ENCODE data around the gene F8A2.
A peak's percentile ranks its signal among the peaks of the same experiment; 100 is the strongest.
"Not testable (repeated sequence)": the region's sequence is repeated elsewhere in the genome, so short reads cannot be mapped to it uniquely, and the experiment has no call there.

The F8A2 gene

DNA sequence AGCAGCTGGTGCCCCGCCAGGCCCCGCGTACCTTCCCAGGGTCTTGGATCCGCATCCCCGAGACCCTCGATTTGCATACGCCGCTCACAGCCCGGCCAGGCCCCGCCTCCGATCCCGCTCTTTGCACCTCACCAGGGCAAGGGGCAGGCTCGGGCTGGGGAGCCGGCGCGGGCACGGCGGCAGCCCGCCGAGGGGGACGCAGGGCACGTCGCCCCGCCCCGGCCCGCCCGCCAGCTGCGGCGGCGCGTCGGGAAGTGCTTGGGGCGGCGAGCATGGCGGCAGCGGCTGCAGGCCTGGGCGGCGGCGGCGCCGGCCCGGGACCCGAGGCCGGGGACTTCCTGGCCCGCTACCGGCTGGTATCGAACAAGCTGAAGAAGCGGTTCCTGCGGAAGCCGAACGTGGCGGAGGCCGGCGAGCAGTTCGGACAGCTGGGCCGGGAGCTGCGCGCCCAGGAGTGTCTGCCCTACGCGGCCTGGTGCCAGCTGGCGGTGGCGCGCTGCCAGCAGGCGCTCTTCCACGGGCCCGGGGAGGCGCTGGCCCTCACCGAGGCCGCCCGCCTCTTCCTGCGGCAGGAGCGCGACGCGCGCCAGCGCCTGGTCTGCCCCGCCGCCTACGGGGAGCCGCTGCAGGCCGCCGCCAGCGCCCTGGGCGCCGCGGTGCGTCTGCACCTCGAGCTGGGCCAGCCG, at the start of gene F8A2:
Gene F8A2 (plus strand): TSS at position 253 of the 686 bp plus-strand sequence. CDS start 20 bp downstream, at position 273.
- H3K4me1 Mint-ChIP-seq (ENCODE audit: low read depth); H3K4me3 Mint-ChIP-seq; H3K27me3 Mint-ChIP-seq; intact Hi-C loops (cut with micrococcal nuclease); H3K27ac Mint-ChIP-seq; H3K9me3 Mint-ChIP-seq; H3K36me3 Mint-ChIP-seq (ENCODE audit: low read depth): not testable (repeated sequence)

- Mint-ChIP-seq H3K9me3 (no peaks in the 10 kb centered on the region), H3K27me3 (no peaks in the 10 kb centered on the region), H3K36me3 (ENCODE audit: low read depth) (peaks cover 27% of the 10 kb centered on the region), H3K27ac (peak overlapping the region; percentile 86), H3K4me1 (ENCODE audit: low read depth) (peaks cover 17% of the 10 kb centered on the region), H3K4me3 (peak overlapping the region; percentile 77)
- intact Hi-C loops (cut with micrococcal nuclease), result no loop called here
Observed at GRCh38 chrX:155333544-155334100, 48.3 kb upstream of the F8A2 start.

- Mint-ChIP-seq H3K4me3 (peak within 1 kb of the TSS; percentile 77), H3K27ac (peak within 1 kb of the TSS; percentile 86), H3K4me1 (ENCODE audit: low read depth) (peaks cover 14% of the 10 kb centered on the region), H3K27me3 (no peaks in the 10 kb centered on the region), H3K9me3 (no peaks in the 10 kb centered on the region), H3K36me3 (ENCODE audit: low read depth) (peaks cover 16% of the 10 kb centered on the region)
- intact Hi-C loops (cut with micrococcal nuclease), result no loop called here
Observed at GRCh38 chrX:155334486-155335336, 47.2 kb upstream of the F8A2 start, which contains the start of gene CLIC2. CLIC2 (minus strand) TSS chrX:155334614; CDS start chrX:155334427, 187 bp downstream.

DNA sequence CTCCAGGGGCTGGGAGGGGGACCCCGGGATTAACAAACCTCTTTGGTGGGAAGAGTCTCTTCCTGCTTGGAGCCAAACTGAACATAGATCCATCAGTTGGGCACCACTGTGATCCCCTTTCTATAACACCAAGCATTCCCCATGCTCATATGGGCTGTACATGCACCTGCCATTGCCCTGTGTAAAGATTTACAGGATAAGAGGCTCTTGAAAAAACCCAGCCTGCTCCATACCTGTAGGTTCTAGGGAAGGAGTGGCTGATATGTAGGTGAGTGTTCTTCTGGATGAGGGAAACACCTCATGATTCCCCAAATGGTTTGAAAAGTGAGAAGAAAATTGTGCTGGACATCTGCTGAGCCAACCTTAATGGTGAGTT, 46.6 kb upstream of the F8A2 start:
- intact Hi-C loops (cut with micrococcal nuclease); H3K4me3 Mint-ChIP-seq; H3K27me3 Mint-ChIP-seq; H3K9me3 Mint-ChIP-seq; H3K4me1 Mint-ChIP-seq (ENCODE audit: low read depth): not testable (repeated sequence)
- peaks cover 10% of the 10 kb centered on the region for H3K36me3 Mint-ChIP-seq (ENCODE audit: low read depth)
- peak overlapping the region; percentile 86 for H3K27ac Mint-ChIP-seq

DNA sequence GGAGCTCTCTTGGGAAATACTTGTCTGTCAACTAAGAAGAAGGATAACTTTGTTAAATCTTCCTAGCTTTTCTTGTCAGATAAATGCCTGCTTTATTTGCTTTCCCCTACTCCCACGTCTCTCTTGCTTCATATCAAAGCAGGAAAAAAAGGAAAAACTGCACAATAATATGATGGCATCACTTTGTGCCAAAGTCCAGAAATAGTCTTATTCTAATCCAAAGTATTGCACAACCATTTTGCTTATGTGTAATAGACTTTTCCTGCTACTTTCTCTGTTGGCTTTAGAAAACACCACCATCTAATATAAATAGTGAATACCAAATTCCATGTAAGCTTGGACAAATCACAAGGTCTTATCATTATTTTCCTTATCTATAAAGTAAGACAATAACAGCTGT, 36.2 kb upstream of the F8A2 start:
- intact Hi-C loops (cut with micrococcal nuclease); H3K27me3 Mint-ChIP-seq; H3K4me1 Mint-ChIP-seq (ENCODE audit: low read depth); H3K27ac Mint-ChIP-seq; H3K9me3 Mint-ChIP-seq; H3K4me3 Mint-ChIP-seq; H3K36me3 Mint-ChIP-seq (ENCODE audit: low read depth): not testable (repeated sequence)

DNA sequence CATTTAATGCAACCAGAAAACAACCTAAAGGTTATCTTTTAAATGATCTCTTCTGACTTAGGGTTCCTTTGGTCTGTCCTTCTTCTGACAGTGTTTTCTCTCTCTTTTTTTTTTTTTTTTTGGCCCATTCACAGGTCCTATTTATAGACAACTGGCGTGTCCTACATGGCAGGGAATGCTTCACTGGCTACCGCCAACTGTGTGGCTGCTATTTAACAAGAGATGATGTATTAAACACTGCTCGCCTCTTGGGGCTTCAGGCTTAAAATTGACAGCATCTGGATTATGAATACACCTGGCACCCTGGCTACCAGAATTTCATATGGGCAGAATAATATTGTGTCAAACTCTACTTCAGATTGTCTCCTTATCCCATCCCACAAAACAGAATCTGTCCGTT, 32.4 kb upstream of the F8A2 start:
- not testable (repeated sequence) for H3K36me3 Mint-ChIP-seq (ENCODE audit: low read depth)

GRCh38 chrX:155363712-155364111, 18.2 kb upstream of the F8A2 start:
- H3K27ac Mint-ChIP-seq; H3K9me3 Mint-ChIP-seq; H3K27me3 Mint-ChIP-seq; intact Hi-C loops (cut with micrococcal nuclease); H3K36me3 Mint-ChIP-seq (ENCODE audit: low read depth); H3K4me3 Mint-ChIP-seq; H3K4me1 Mint-ChIP-seq (ENCODE audit: low read depth): not testable (repeated sequence)

More for the DNA sequence above, 32.4 kb upstream of the F8A2 start:
- intact Hi-C loops (cut with micrococcal nuclease); H3K27me3 Mint-ChIP-seq; H3K4me3 Mint-ChIP-seq; H3K9me3 Mint-ChIP-seq; H3K4me1 Mint-ChIP-seq (ENCODE audit: low read depth); H3K27ac Mint-ChIP-seq: not testable (repeated sequence)

GRCh38 chrX:155373777-155374458, 8.0 kb upstream of the F8A2 start:
- H3K4me3 Mint-ChIP-seq; H3K4me1 Mint-ChIP-seq (ENCODE audit: low read depth); intact Hi-C loops (cut with micrococcal nuclease); H3K36me3 Mint-ChIP-seq (ENCODE audit: low read depth); H3K9me3 Mint-ChIP-seq; H3K27me3 Mint-ChIP-seq; H3K27ac Mint-ChIP-seq: not testable (repeated sequence)

- intact Hi-C loops (cut with micrococcal nuclease); H3K4me1 Mint-ChIP-seq (ENCODE audit: low read depth); H3K9me3 Mint-ChIP-seq; H3K27ac Mint-ChIP-seq; H3K27me3 Mint-ChIP-seq; H3K4me3 Mint-ChIP-seq; H3K36me3 Mint-ChIP-seq (ENCODE audit: low read depth): not testable (repeated sequence)
Observed at GRCh38 chrX:155379802-155380201, 2.1 kb upstream of the F8A2 start.

DNA sequence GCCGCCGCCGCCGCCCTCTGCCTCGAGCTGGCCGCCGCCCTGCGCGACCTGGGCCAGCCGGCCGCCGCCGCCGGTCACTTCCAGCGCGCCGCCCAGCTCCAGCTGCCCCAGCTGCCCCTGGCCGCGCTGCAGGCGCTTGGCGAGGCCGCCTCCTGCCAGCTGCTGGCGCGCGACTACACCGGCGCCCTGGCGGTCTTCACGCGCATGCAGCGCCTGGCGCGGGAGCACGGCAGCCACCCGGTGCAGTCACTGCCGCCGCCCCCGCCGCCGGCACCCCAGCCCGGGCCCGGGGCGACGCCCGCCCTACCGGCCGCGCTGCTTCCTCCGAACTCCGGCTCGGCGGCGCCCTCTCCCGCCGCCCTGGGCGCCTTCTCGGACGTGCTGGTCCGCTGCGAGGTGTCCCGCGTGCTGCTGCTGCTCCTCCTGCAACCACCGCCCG, 653 bp downstream of the F8A2 start:
- H3K4me1 Mint-ChIP-seq (ENCODE audit: low read depth); intact Hi-C loops (cut with micrococcal nuclease); H3K4me3 Mint-ChIP-seq; H3K9me3 Mint-ChIP-seq; H3K27ac Mint-ChIP-seq; H3K27me3 Mint-ChIP-seq; H3K36me3 Mint-ChIP-seq (ENCODE audit: low read depth): not testable (repeated sequence)

DNA sequence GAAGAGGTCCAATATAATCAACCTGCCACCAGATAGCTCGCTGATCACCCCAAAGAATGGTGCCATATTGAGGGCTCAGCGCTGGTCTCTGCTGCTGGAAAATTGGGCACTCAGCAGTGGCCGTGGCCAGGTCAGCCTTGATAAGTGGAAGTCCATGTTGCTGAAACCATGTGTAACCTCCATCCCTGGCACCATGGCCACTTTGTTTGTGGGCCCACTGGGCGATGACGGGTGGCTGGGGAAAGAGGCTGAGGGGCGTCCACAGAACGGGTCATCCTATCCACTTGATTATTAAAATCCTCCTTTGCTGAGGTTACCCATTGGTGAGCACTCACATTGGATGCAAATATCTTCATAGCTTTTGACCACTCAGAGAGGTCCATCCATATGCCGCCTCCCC, 7.7 kb downstream of the F8A2 start:
- H3K27ac Mint-ChIP-seq, result no peak overlapping the region
- H3K4me1 Mint-ChIP-seq (ENCODE audit: low read depth), result peaks cover 8% of the 10 kb centered on the region
- intact Hi-C loops (cut with micrococcal nuclease), result no loop called here
- H3K27me3 Mint-ChIP-seq, result no peaks in the 10 kb centered on the region
- H3K4me3 Mint-ChIP-seq, result no peak overlapping the region
- peaks cover 41% of the 10 kb centered on the region for H3K36me3 Mint-ChIP-seq (ENCODE audit: low read depth)
- H3K9me3 Mint-ChIP-seq, result peaks cover 31% of the 10 kb centered on the region

- H3K4me3 Mint-ChIP-seq; H3K4me1 Mint-ChIP-seq (ENCODE audit: low read depth); H3K27me3 Mint-ChIP-seq; H3K27ac Mint-ChIP-seq; intact Hi-C loops (cut with micrococcal nuclease): not testable (repeated sequence)
- Mint-ChIP-seq H3K36me3 (ENCODE audit: low read depth) (peaks cover 20% of the 10 kb centered on the region), H3K9me3 (peaks cover 33% of the 10 kb centered on the region)
Observed at GRCh38 chrX:155394747-155395276, 12.9 kb downstream of the F8A2 start.

- H3K4me1 Mint-ChIP-seq (ENCODE audit: low read depth), result no peaks in the 10 kb centered on the region
- no peaks in the 10 kb centered on the region for H3K36me3 Mint-ChIP-seq (ENCODE audit: low read depth)
- no peaks in the 10 kb centered on the region for H3K27me3 Mint-ChIP-seq
- no peak overlapping the region for H3K27ac Mint-ChIP-seq
- peaks cover 18% of the 10 kb centered on the region for H3K9me3 Mint-ChIP-seq
- intact Hi-C loops (cut with micrococcal nuclease), result no loop called here
- H3K4me3 Mint-ChIP-seq, result no peak overlapping the region
Observed at GRCh38 chrX:155406429-155406828, 24.5 kb downstream of the F8A2 start.

- H3K36me3 Mint-ChIP-seq (ENCODE audit: low read depth), result no peaks in the 10 kb centered on the region
- H3K4me1 Mint-ChIP-seq (ENCODE audit: low read depth), result no peaks in the 10 kb centered on the region
- peaks cover under 1% of the 10 kb centered on the region for H3K9me3 Mint-ChIP-seq
Observed at GRCh38 chrX:155417769-155418168, 35.9 kb downstream of the F8A2 start.

More at GRCh38 chrX:155417769-155418168, 35.9 kb downstream of the F8A2 start:
- Mint-ChIP-seq H3K27ac (no peak overlapping the region), H3K27me3 (no peaks in the 10 kb centered on the region), H3K4me3 (no peak overlapping the region)
- intact Hi-C loops (cut with micrococcal nuclease), result no loop called here
